Ureter (tissue), 1 donor: Measurements from ENCODE around the gene ZNF487. TPM values are rescaled to one million over a fixed set of nuclear protein-coding genes. Genes with fewer than 3 reads are reported as not detected.
"Not testable (repeated sequence)": the region's sequence is repeated elsewhere in the genome, so short reads cannot be mapped to it uniquely, and the experiment has no call there.

Experiments
- DNase-seq: peaks from one replicate; pipeline ENCODE4 v3.0.0-alpha.2; 2020; ENCODE audit warnings: low spot score
- total RNA-seq: library from RNA; stranded (reverse); gene quantifications from one replicate; pipeline ENCODE4 v1.2.4, GENCODE V29; 2023
- donor health status: DM: yes; HTN: yes; CAD: no.

ZNF487 gene
- total RNA-seq, 1 donor from 2014 or later: 9.6 TPM

GRCh38 chr10:43404704-43405084 lies 32.2 kb upstream of the ZNF487 start:
- no peak for DNase-seq

- DNase-seq: peak; percentile 68
Measured at GRCh38 chr10:43407148-43407575, 29.7 kb upstream of the ZNF487 start.

GRCh38 chr10:43407576-43408330 lies 29.2 kb upstream of the ZNF487 start:
- DNase-seq: peak; percentile 93

GRCh38 chr10:43408331-43408709 lies 28.6 kb upstream of the ZNF487 start:
- DNase-seq: peak; percentile 49

GRCh38 chr10:43408710-43409384 lies 28.1 kb upstream of the ZNF487 start, which contains the start of gene HNRNPF:
HNRNPF (minus strand) TSS chr10:43409186; CDS start chr10:43387884, 21,302 bp downstream.
- DNase-seq: peak; percentile 96

- DNase-seq: no peak
Measured at GRCh38 chr10:43409385-43410109, 27.4 kb upstream of the ZNF487 start.

GRCh38 chr10:43410345-43410744 lies 26.6 kb upstream of the ZNF487 start:
- DNase-seq: no peak

GRCh38 chr10:43411536-43411935 lies 25.4 kb upstream of the ZNF487 start:
- DNase-seq: no peak

- no peak for DNase-seq
Measured at GRCh38 chr10:43415544-43415943, 21.4 kb upstream of the ZNF487 start.

- no peak for DNase-seq
Measured at GRCh38 chr10:43417950-43418768, 18.8 kb upstream of the ZNF487 start.

GRCh38 chr10:43419997-43420368 lies 16.9 kb upstream of the ZNF487 start:
- no peak for DNase-seq

GRCh38 chr10:43420369-43421200 lies 16.3 kb upstream of the ZNF487 start:
- peak; percentile 94 for DNase-seq

- DNase-seq: no peak
Measured at GRCh38 chr10:43421201-43421507, 15.8 kb upstream of the ZNF487 start.

GRCh38 chr10:43421519-43421918 lies 15.4 kb upstream of the ZNF487 start:
- no peak for DNase-seq

- not testable (repeated sequence) for DNase-seq
Measured at GRCh38 chr10:43421944-43422343, 15.0 kb upstream of the ZNF487 start.

- DNase-seq: no peak
Measured at GRCh38 chr10:43424416-43424815, 12.5 kb upstream of the ZNF487 start.

- not testable (repeated sequence) for DNase-seq
Measured at GRCh38 chr10:43426476-43426875, 10.4 kb upstream of the ZNF487 start.

- DNase-seq: no peak
Measured at GRCh38 chr10:43427166-43427825, 9.6 kb upstream of the ZNF487 start.

- no peak for DNase-seq
Measured at GRCh38 chr10:43430926-43431663, 5.8 kb upstream of the ZNF487 start.
